Body of pancreas (tissue), 4 donors: ENCODE results near the gene BACH2.

Experiments
- POLR2A ChIP-seq, 3 donors: fragments of 450-650 bp; IDR thresholded peaks; one replicate each; pipeline ENCODE4 v1.6.1; 2016; ENCODE audit warnings: antibody characterized with exemption in 3 of 3, mild to moderate bottlenecking in 2 of 3
- TF ChIP-seq, protein P1 (sequence below), 7 experiments: fragments of 450-650 bp in 4 of 7; fragments of 200-600 bp in 3 of 7; sonication (generic) in 3 of 7; IDR thresholded peaks; one replicate each; pipeline ENCODE4 v1.5.1; 2016 to 2019; ENCODE audit warnings: antibody characterized with exemption in 7 of 7

DNA sequence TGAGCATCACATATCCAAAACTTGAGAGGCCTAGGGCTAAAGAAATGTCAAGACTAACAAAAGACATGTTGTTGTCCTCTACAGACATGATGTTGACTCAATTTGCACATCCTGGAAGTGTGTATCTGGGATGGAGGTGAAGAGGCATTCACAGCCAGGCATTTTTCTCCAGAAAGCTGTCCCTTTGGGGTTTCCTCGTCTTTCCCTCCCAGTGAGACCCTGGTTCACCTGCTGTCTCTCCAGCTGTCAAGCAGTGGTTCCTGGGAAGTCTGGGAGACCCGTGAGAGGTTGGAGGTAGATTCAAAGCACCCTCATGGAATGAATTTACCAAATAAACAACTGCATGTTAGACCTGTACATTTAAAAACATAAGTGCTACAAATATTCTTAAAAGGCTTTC, 32.1 kb downstream of the BACH2 start:
- TF ChIP-seq, protein P1, sequence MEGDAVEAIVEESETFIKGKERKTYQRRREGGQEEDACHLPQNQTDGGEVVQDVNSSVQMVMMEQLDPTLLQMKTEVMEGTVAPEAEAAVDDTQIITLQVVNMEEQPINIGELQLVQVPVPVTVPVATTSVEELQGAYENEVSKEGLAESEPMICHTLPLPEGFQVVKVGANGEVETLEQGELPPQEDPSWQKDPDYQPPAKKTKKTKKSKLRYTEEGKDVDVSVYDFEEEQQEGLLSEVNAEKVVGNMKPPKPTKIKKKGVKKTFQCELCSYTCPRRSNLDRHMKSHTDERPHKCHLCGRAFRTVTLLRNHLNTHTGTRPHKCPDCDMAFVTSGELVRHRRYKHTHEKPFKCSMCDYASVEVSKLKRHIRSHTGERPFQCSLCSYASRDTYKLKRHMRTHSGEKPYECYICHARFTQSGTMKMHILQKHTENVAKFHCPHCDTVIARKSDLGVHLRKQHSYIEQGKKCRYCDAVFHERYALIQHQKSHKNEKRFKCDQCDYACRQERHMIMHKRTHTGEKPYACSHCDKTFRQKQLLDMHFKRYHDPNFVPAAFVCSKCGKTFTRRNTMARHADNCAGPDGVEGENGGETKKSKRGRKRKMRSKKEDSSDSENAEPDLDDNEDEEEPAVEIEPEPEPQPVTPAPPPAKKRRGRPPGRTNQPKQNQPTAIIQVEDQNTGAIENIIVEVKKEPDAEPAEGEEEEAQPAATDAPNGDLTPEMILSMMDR (IDR thresholded peaks at IDR 0.05): no peak
- TF ChIP-seq POLR2A (IDR thresholded peaks at IDR 0.05): no peak
